Measurements from ENCODE around the gene CBFA2T3.

- TF ChIP-seq CTCF (IDR thresholded peaks at IDR 0.05), result no peak
- no peak for TF ChIP-seq REST (IDR thresholded peaks at IDR 0.05; ENCODE audit: insufficient read depth in 1 of 2, low read depth in 2 of 2, low read length in 1 of 2)
- no peak for TF ChIP-seq POLR2AphosphoS5 (IDR thresholded peaks at IDR 0.05; ENCODE audit: low read depth, low read length)
- no peak for TF ChIP-seq SIN3A (IDR thresholded peaks at IDR 0.05; ENCODE audit: borderline replicate concordance, insufficient read depth, low read depth, low read length)
- no peak for TF ChIP-seq TCF7L2 (IDR thresholded peaks at IDR 0.05; ENCODE audit: low read depth, low read length)
Measured at GRCh38 chr16:88966986-88967829, 9.8 kb downstream of the CBFA2T3 start.
